ENCODE data around the gene SNRNP200.

GRCh38 chr2:96273763-96274162 lies 31.6 kb downstream of the SNRNP200 start:
- no peak for TF ChIP-seq CTCF (IDR thresholded peaks at IDR 0.05)
- TF ChIP-seq EZH2 (IDR thresholded peaks at IDR 0.05; ENCODE audit: borderline replicate concordance, insufficient read depth, low read depth, low read length, poor library complexity, severe bottlenecking): no peak
